AG04450 (cell line): ENCODE measurements around the gene ARV1. TPM values are rescaled to one million over a fixed set of nuclear protein-coding genes. Genes with fewer than 3 reads are reported as not detected.

Source experiments
- CTCF ChIA-PET: fragments of 300-600, 350-600 bp; formaldehyde crosslinking; extraction: SDS; loops from one replicate; lab custom pipeline; 2022; ENCODE audit warnings: antibody characterized with exemption, inconsistent platforms; lab: Charles Lee
- POLR2A ChIA-PET: fragments of 350-600 bp; formaldehyde crosslinking; extraction: SDS; loops from one replicate; lab custom pipeline; 2021; ENCODE audit warnings: antibody characterized with exemption, inconsistent platforms; lab: Yijun Ruan, JAX
- DNase-seq: peaks from one replicate; pipeline ENCODE4 v3.0.0-alpha.2; 2011; ENCODE audit warnings: low read depth, low spot score
- H3K27ac ChIP-seq: one replicate; pipeline ENCODE4 v1.5.1; 2012; ENCODE audit warnings: low read depth, low read length, control low read depth
- H3K27me3 ChIP-seq: one replicate; pipeline ENCODE4 v1.6.0; 2012; ENCODE audit warnings: low read length; ENCODE audit not compliant: control insufficient read depth, insufficient read depth
- H3K4me3 ChIP-seq: 2 replicates; pipeline ENCODE4 v1.5.1; 2011; ENCODE audit warnings: mild to moderate bottlenecking, low read depth, low read length, control low read depth
- H3K9me3 ChIP-seq: 2 replicates; pipeline ENCODE4 v1.5.1; 2012; ENCODE audit warnings: low read length; ENCODE audit not compliant: control insufficient read depth, insufficient read depth
- CTCF ChIP-seq: IDR thresholded peaks from 2 replicates; pipeline ENCODE4 v1.5.1; 2011; ENCODE audit warnings: low read depth, low read length, control low read depth, inconsistent platforms
- polyA plus RNA-seq: library from polyadenylated mRNA; depleted of rRNA; stranded (reverse); fragments of >200 nt; gene quantifications from 2 replicates; pipeline ENCODE4 v1.2.3, GENCODE V29; 2011

Gene ARV1
- polyA plus RNA-seq, 1 experiment: 37.2 TPM

- no peaks in the 10 kb centered on the region for H3K9me3 ChIP-seq
- no peaks in the 10 kb centered on the region for H3K27me3 ChIP-seq
- no peak for TF ChIP-seq CTCF
- H3K4me3 ChIP-seq: no peak overlapping the region
- ChIA-PET POLR2A (no interaction called here), CTCF (no interaction called here)
- no peak overlapping the region for H3K27ac ChIP-seq
- DNase-seq: no peak
Measured at GRCh38 chr1:231032963-231033362, 54.1 kb downstream of the ARV1 start.

- Histone ChIP-seq H3K27ac (no peak overlapping the region), H3K4me3 (no peak overlapping the region), H3K27me3 (peaks cover 3% of the 10 kb centered on the region), H3K9me3 (peaks cover 3% of the 10 kb centered on the region; the same call in 1 of the 2 replicates)
- TF ChIP-seq CTCF: no peak
- ChIA-PET POLR2A (no interaction called here), CTCF (interaction anchor here (0.6 kb wide), 1 partner anchor 130 kb away, joined by 3 read pairs; no protein-coding TSS in a partner anchor)
- no peak for DNase-seq
Measured at GRCh38 chr1:231035799-231036198, 56.9 kb downstream of the ARV1 start.

- H3K27ac ChIP-seq: no peak overlapping the region
- CTCF ChIA-PET: no interaction called here
- POLR2A ChIA-PET: no interaction called here
- no peak overlapping the region for H3K4me3 ChIP-seq
- DNase-seq: no peak
- peaks cover 6% of the 10 kb centered on the region for H3K27me3 ChIP-seq
- TF ChIP-seq CTCF: no peak
- peaks cover 3% of the 10 kb centered on the region; the same call in 1 of the 2 replicates for H3K9me3 ChIP-seq
Measured at GRCh38 chr1:231036416-231036815, 57.5 kb downstream of the ARV1 start.

GRCh38 chr1:231037585-231038517, 59.0 kb downstream of the ARV1 start:
- POLR2A ChIA-PET: interaction anchor here (0.5 kb wide), 1 partner anchor 129 kb away, joined by 4 read pairs; no protein-coding TSS in a partner anchor
- no peak overlapping the region for H3K4me3 ChIP-seq
- CTCF ChIA-PET: interaction anchor here (0.6 to 1.6 kb wide), 2 partner anchors 52 to 173 kb away, joined by 3 to 5 read pairs; no protein-coding TSS in a partner anchor
- H3K27ac ChIP-seq: no peak overlapping the region
- DNase-seq: no peak
- peaks cover 3% of the 10 kb centered on the region; the same call in 1 of the 2 replicates for H3K9me3 ChIP-seq
- peaks cover 11% of the 10 kb centered on the region for H3K27me3 ChIP-seq
- TF ChIP-seq CTCF: no peak
